ENCODE data around the gene ERC2.

ERC2 gene

GRCh38 chr3:56322862-56323261, 145.4 kb downstream of the ERC2 start:
- H4K20me1 ChIP-seq (ENCODE audit: insufficient read depth, low read length, poor library complexity, severe bottlenecking) = no peaks in the 10 kb centered on the region
- H3K4me2 ChIP-seq (ENCODE audit: low read depth, low read length, poor library complexity, severe bottlenecking) = no peak overlapping the region
- H3K9ac ChIP-seq (ENCODE audit: low read depth, low read length, poor library complexity, severe bottlenecking) = no peak overlapping the region
- no peaks in the 10 kb centered on the region for H3K9me3 ChIP-seq (ENCODE audit: insufficient read depth, low read depth, low read length)
- no peaks in the 10 kb centered on the region for H3K4me1 ChIP-seq (ENCODE audit: insufficient read depth, low read length, poor library complexity, severe bottlenecking)
- TF ChIP-seq EZH2phosphoT487 (IDR thresholded peaks at IDR 0.05; ENCODE audit: borderline replicate concordance) = no peak
- no peak for TF ChIP-seq CTCF (conservative IDR thresholded peaks at IDR 0.05; ENCODE audit: low read length)
- no peaks in the 10 kb centered on the region for H3K9me2 ChIP-seq (replicated peaks; ENCODE audit: low read depth, low read length)
- no peaks in the 10 kb centered on the region for H3K27me3 ChIP-seq (ENCODE audit: insufficient read depth, low read length, poor library complexity, severe bottlenecking)
- no peak overlapping the region for H3K4me3 ChIP-seq (ENCODE audit: low read length, poor library complexity, severe bottlenecking)
- H3K79me2 ChIP-seq (ENCODE audit: insufficient read depth, low read length) = no peaks in the 10 kb centered on the region
- no peak overlapping the region for H2AFZ ChIP-seq (ENCODE audit: low read length)
- no peaks in the 10 kb centered on the region for H3K36me3 ChIP-seq (ENCODE audit: insufficient read depth, low read length)
- H3F3A ChIP-seq (ENCODE audit: low read depth) = no peaks in the 10 kb centered on the region

- no peak overlapping the region for H3K4me2 ChIP-seq (ENCODE audit: low read depth, low read length, poor library complexity, severe bottlenecking)
- no peaks in the 10 kb centered on the region for H3K4me1 ChIP-seq (ENCODE audit: insufficient read depth, low read length, poor library complexity, severe bottlenecking)
- H3F3A ChIP-seq (ENCODE audit: low read depth) = no peaks in the 10 kb centered on the region
- TF ChIP-seq EZH2phosphoT487 (IDR thresholded peaks at IDR 0.05; ENCODE audit: borderline replicate concordance) (no peak), CTCF (conservative IDR thresholded peaks at IDR 0.05; ENCODE audit: low read length) (no peak)
- no peaks in the 10 kb centered on the region for H3K9me2 ChIP-seq (replicated peaks; ENCODE audit: low read depth, low read length)
- H3K27me3 ChIP-seq (ENCODE audit: insufficient read depth, low read length, poor library complexity, severe bottlenecking) = no peaks in the 10 kb centered on the region
- no peaks in the 10 kb centered on the region for H3K9me3 ChIP-seq (ENCODE audit: insufficient read depth, low read depth, low read length)
- no peaks in the 10 kb centered on the region for H4K20me1 ChIP-seq (ENCODE audit: insufficient read depth, low read length, poor library complexity, severe bottlenecking)
- H3K79me2 ChIP-seq (ENCODE audit: insufficient read depth, low read length) = no peaks in the 10 kb centered on the region
- no peaks in the 10 kb centered on the region for H3K36me3 ChIP-seq (ENCODE audit: insufficient read depth, low read length)
- H3K4me3 ChIP-seq (ENCODE audit: low read length, poor library complexity, severe bottlenecking) = no peak overlapping the region
- no peak overlapping the region for H3K9ac ChIP-seq (ENCODE audit: low read depth, low read length, poor library complexity, severe bottlenecking)
- H2AFZ ChIP-seq (ENCODE audit: low read length) = no peak overlapping the region
Measured at GRCh38 chr3:56321892-56322291, 146.4 kb downstream of the ERC2 start.

- Histone ChIP-seq H3K27me3 (ENCODE audit: insufficient read depth, low read length, poor library complexity, severe bottlenecking) (no peaks in the 10 kb centered on the region), H3K4me3 (ENCODE audit: low read length, poor library complexity, severe bottlenecking) (no peak overlapping the region), H3K4me2 (ENCODE audit: low read depth, low read length, poor library complexity, severe bottlenecking) (no peak overlapping the region), H4K20me1 (ENCODE audit: insufficient read depth, low read length, poor library complexity, severe bottlenecking) (no peaks in the 10 kb centered on the region), H2AFZ (ENCODE audit: low read length) (no peak overlapping the region), H3K9me3 (ENCODE audit: insufficient read depth, low read depth, low read length) (no peaks in the 10 kb centered on the region), H3K9me2 (replicated peaks; ENCODE audit: low read depth, low read length) (no peaks in the 10 kb centered on the region), H3K9ac (ENCODE audit: low read depth, low read length, poor library complexity, severe bottlenecking) (no peak overlapping the region), H3F3A (ENCODE audit: low read depth) (no peaks in the 10 kb centered on the region), H3K36me3 (ENCODE audit: insufficient read depth, low read length) (no peaks in the 10 kb centered on the region), H3K79me2 (ENCODE audit: insufficient read depth, low read length) (no peaks in the 10 kb centered on the region), H3K4me1 (ENCODE audit: insufficient read depth, low read length, poor library complexity, severe bottlenecking) (no peaks in the 10 kb centered on the region)
- TF ChIP-seq CTCF (conservative IDR thresholded peaks at IDR 0.05; ENCODE audit: low read length) (no peak), EZH2phosphoT487 (IDR thresholded peaks at IDR 0.05; ENCODE audit: borderline replicate concordance) (no peak)
Measured at GRCh38 chr3:56321383-56321782, 146.9 kb downstream of the ERC2 start.
